Measurements from ENCODE around the gene MCTP2. TPM values are rescaled to one million over a fixed set of nuclear protein-coding genes. Genes with fewer than 3 reads are reported as not detected.
A peak's percentile ranks its signal among the peaks of the same experiment; 100 is the strongest.

The MCTP2 gene
- total and polyA plus RNA-seq, 2 donors (not counting 1 experiment from before 2014, with no cell fraction given), result 38.3 to 64.8 TPM

DNA sequence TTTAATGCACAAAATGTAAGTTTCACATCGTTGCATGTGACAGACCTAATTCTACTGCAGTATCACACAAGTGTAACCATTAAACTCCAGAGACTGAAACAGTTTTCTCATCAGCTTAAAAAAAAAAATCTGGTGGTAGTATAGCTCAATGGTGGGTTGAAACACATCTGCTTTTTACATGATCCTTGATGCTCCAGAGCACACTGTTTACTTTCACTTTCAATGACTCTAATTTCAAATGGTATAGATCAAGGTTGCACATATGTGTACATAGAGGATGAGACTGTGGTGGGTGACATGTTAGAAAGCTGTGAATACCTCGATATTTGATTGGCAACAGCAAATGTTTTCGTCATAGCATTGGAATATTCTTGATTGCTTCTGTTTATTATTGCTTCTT lies 22.4 kb downstream of the MCTP2 start:
- no peaks in the 10 kb centered on the region for H3K27me3 ChIP-seq (replicated peaks in 1 of 4; ENCODE audit: control extremely low read depth in 1 of 4, control insufficient read depth in 3 of 4, insufficient read depth in 4 of 4, low read length in 3 of 4)
- peaks cover 53 to 58% of the 10 kb centered on the region in 2 donors for H3K4me1 ChIP-seq (ENCODE audit: control insufficient read depth in 2 of 2, insufficient read depth in 2 of 2, low read length in 2 of 2)
- Mint-ChIP-seq H3K27ac (peak overlapping the region; percentile 33), H3K4me1 (peaks cover 77% of the 10 kb centered on the region), H3K9me3 (ENCODE audit: insufficient read depth) (no peaks in the 10 kb centered on the region), H3K27me3 (no peaks in the 10 kb centered on the region), H3K4me3 (peak overlapping the region; percentile 30)
- H3K79me2 ChIP-seq (ENCODE audit: control insufficient read depth, insufficient read depth, low read length), result peaks cover 78% of the 10 kb centered on the region
- ATAC-seq (ENCODE audit: low read depth) (peak; percentile 55), DNase-seq (peak; percentile 65)
- H2AFZ ChIP-seq (ENCODE audit: insufficient read depth, low read depth, low read length, poor library complexity, severe bottlenecking), result no peak overlapping the region
- no peaks in the 10 kb centered on the region for H3K9me3 ChIP-seq (ENCODE audit: control extremely low read depth in 1 of 3, control insufficient read depth in 2 of 3, insufficient read depth in 1 of 3, low read length in 2 of 3)
- ChIA-PET POLR2A (interaction anchor here (0.9 to 1.2 kb wide), 3 partner anchors 14 to 24 kb away, joined by 3 to 4 read pairs (median 3); partner anchors contain the start of gene MCTP2), CTCF (interaction anchor here (0.8 to 3.4 kb wide), 8 partner anchors 13 to 89 kb away, joined by 3 to 21 read pairs (median 5); partner anchors contain the start of gene MCTP2)
- intact Hi-C loops (cut with micrococcal nuclease), result loop anchor here (1.0 kb wide), 1 partner anchor 44 kb away; no protein-coding TSS in a partner anchor
- TF ChIP-seq, protein P1, sequence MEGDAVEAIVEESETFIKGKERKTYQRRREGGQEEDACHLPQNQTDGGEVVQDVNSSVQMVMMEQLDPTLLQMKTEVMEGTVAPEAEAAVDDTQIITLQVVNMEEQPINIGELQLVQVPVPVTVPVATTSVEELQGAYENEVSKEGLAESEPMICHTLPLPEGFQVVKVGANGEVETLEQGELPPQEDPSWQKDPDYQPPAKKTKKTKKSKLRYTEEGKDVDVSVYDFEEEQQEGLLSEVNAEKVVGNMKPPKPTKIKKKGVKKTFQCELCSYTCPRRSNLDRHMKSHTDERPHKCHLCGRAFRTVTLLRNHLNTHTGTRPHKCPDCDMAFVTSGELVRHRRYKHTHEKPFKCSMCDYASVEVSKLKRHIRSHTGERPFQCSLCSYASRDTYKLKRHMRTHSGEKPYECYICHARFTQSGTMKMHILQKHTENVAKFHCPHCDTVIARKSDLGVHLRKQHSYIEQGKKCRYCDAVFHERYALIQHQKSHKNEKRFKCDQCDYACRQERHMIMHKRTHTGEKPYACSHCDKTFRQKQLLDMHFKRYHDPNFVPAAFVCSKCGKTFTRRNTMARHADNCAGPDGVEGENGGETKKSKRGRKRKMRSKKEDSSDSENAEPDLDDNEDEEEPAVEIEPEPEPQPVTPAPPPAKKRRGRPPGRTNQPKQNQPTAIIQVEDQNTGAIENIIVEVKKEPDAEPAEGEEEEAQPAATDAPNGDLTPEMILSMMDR (IDR thresholded peaks at IDR 0.05), result no peak
- peak overlapping the region; percentile 60 to 63 for H3K27ac ChIP-seq (ENCODE audit: low read length in 2 of 2)
- H3K4me2 ChIP-seq (replicated peaks; ENCODE audit: low read depth, low read length, poor library complexity, severe bottlenecking), result peak overlapping the region; percentile 54
- H3K9ac ChIP-seq (ENCODE audit: low read length), result no peak overlapping the region
- H3K4me3 ChIP-seq (ENCODE audit: control extremely low read depth in 1 of 5, extremely low read depth in 1 of 5, insufficient read depth in 1 of 5, low read depth in 2 of 5, low read length in 4 of 5), result peak overlapping the region in 1 of 5 experiments; percentile 11
- no CpG with 5 or more reads among the region's 3 CpGs for WGBS (ENCODE audit: insufficient coverage)
- H3K36me3 ChIP-seq (replicated peaks in 1 of 2; ENCODE audit: control extremely low read depth in 1 of 2, control insufficient read depth in 1 of 2, extremely low read depth in 1 of 2, insufficient read depth in 2 of 2, low read length in 1 of 2), result no peaks in the 10 kb centered on the region
- no peaks in the 10 kb centered on the region for H4K20me1 ChIP-seq (ENCODE audit: control insufficient read depth, insufficient read depth, low read length, poor library complexity, severe bottlenecking)

DNA sequence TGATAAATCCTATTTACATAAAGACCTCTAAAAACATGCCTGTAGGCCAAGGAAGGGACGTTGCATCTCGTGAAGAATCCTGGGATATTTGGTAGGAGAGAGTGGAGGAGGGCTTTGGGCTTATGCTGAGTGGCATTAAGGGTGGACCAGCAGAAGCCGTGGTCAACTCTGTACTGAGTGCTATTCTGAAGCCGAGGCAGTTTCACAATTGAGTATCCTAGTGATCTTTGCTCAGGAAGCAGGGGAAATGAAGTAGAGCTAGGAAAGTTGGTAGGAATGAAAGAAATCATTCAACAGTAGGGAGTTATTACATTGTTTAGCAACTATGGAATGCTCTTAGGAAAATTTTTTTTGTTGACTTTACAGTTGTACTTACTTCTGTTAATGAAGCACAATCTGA lies 24.2 kb downstream of the MCTP2 start:
- H3K4me2 ChIP-seq (replicated peaks; ENCODE audit: low read depth, low read length, poor library complexity, severe bottlenecking), result no peak overlapping the region
- no peak overlapping the region for H3K27ac ChIP-seq (ENCODE audit: low read length in 2 of 2)
- no peaks in the 10 kb centered on the region for H3K9me3 Mint-ChIP-seq (ENCODE audit: insufficient read depth)
- H3K4me3 ChIP-seq (ENCODE audit: control extremely low read depth in 1 of 5, extremely low read depth in 1 of 5, insufficient read depth in 1 of 5, low read depth in 2 of 5, low read length in 4 of 5), result no peak overlapping the region
- H3K9ac ChIP-seq (ENCODE audit: low read length), result no peak overlapping the region
- H3K27ac Mint-ChIP-seq, result peak overlapping the region; percentile 78
- DNase-seq (no peak), ATAC-seq (ENCODE audit: low read depth) (no peak)
- WGBS (ENCODE audit: insufficient coverage), result 54% methylated on average over 2 of the region's 4 CpGs
- H2AFZ ChIP-seq (ENCODE audit: insufficient read depth, low read depth, low read length, poor library complexity, severe bottlenecking), result no peak overlapping the region
- TF ChIP-seq, protein P1 (IDR thresholded peaks at IDR 0.05), result no peak
- TF ChIP-seq EZH2 (IDR thresholded peaks at IDR 0.05; ENCODE audit: borderline replicate concordance, insufficient read depth, low read depth, low read length, poor library complexity, severe bottlenecking), result no peak
- CTCF ChIA-PET, result interaction anchor here (1.1 to 1.5 kb wide), 2 partner anchors 33 to 68 kb away, joined by 4 to 7 read pairs; no protein-coding TSS in a partner anchor
- H3K36me3 ChIP-seq (replicated peaks in 1 of 2; ENCODE audit: control extremely low read depth in 1 of 2, control insufficient read depth in 1 of 2, extremely low read depth in 1 of 2, insufficient read depth in 2 of 2, low read length in 1 of 2), result no peaks in the 10 kb centered on the region
- no peaks in the 10 kb centered on the region for H3K9me3 ChIP-seq (ENCODE audit: control extremely low read depth in 1 of 3, control insufficient read depth in 2 of 3, insufficient read depth in 1 of 3, low read length in 2 of 3)
- intact Hi-C loops (cut with micrococcal nuclease), result no loop called here
- H3K4me3 Mint-ChIP-seq, result peak overlapping the region; percentile 52
- peaks cover 86% of the 10 kb centered on the region for H3K4me1 Mint-ChIP-seq
- no peaks in the 10 kb centered on the region for H4K20me1 ChIP-seq (ENCODE audit: control insufficient read depth, insufficient read depth, low read length, poor library complexity, severe bottlenecking)
- peaks cover 68% of the 10 kb centered on the region for H3K79me2 ChIP-seq (ENCODE audit: control insufficient read depth, insufficient read depth, low read length)
- peaks cover 71 to 76% of the 10 kb centered on the region in 2 donors for H3K4me1 ChIP-seq (ENCODE audit: control insufficient read depth in 2 of 2, insufficient read depth in 2 of 2, low read length in 2 of 2)
- no peaks in the 10 kb centered on the region for H3K27me3 Mint-ChIP-seq
- H3K27me3 ChIP-seq (replicated peaks in 1 of 4; ENCODE audit: control extremely low read depth in 1 of 4, control insufficient read depth in 3 of 4, insufficient read depth in 4 of 4, low read length in 3 of 4), result no peaks in the 10 kb centered on the region
- POLR2A ChIA-PET, result no interaction called here
